Measurements from ENCODE around the gene JADE1. TPM values are rescaled to one million over a fixed set of nuclear protein-coding genes. Genes with fewer than 3 reads are reported as not detected.
A peak's percentile ranks its signal among the peaks of the same experiment; 100 is the strongest.

Gene JADE1
- total RNA-seq, 1 donor from 2014 or later, result 23.0 TPM

DNA sequence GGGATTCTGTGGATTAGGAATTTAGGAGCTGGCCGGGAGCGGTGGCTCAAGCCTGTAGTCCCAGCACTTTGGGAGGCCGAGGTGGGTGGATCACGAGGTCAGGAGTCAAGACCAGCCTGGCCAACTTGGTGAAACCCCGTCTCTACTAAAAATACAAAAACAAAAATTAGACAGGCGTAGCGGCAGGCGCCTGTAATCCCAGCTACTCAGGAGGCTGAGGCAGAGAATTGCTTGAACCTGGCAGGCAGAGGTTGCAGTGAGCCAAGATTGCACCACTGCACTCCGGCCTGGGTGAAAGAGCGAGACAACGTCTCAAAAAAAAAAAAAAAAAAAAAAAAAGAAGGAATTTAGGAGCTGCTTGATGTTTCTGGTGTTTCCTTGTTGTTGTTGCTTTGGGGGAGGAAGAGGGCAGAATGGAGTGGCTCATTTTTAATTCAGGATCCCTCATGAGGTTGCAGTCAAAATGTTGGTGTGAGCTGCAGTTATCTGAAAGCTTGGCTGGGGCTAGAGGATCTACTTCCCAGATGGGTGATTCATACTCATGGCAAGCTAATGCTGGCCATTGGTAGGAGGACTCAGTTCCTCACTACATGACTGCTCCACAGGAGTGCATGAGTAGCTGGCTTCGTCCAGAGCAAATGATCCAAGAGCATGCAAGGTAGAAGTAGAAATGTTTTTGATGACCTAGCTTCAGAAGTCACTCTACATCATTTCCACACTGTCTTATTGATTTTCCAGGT lies 26.5 kb upstream of the JADE1 start:
- H3K9ac ChIP-seq (ENCODE audit: low read depth in 1 of 3, low read length in 3 of 3), result no peak overlapping the region
- H3K4me3 ChIP-seq (ENCODE audit: low read length in 3 of 3), result no peak overlapping the region
- no peak overlapping the region for H3K27ac ChIP-seq (ENCODE audit: low read depth, low read length)
- no peaks in the 10 kb centered on the region for H3K9me3 ChIP-seq (ENCODE audit: control insufficient read depth in 3 of 3, low read length in 3 of 3)
- no peaks in the 10 kb centered on the region for H3K27me3 ChIP-seq (ENCODE audit: control insufficient read depth in 3 of 3, insufficient read depth in 3 of 3, low read length in 3 of 3)
- H3K36me3 ChIP-seq (ENCODE audit: control insufficient read depth in 3 of 3, insufficient read depth in 3 of 3, low read length in 3 of 3), result no peaks in the 10 kb centered on the region
- peaks cover 0 to 4% (median 0%) of the 10 kb centered on the region in 3 donors for H3K4me1 ChIP-seq (ENCODE audit: control insufficient read depth in 3 of 3, insufficient read depth in 3 of 3, low read length in 3 of 3)

DNA sequence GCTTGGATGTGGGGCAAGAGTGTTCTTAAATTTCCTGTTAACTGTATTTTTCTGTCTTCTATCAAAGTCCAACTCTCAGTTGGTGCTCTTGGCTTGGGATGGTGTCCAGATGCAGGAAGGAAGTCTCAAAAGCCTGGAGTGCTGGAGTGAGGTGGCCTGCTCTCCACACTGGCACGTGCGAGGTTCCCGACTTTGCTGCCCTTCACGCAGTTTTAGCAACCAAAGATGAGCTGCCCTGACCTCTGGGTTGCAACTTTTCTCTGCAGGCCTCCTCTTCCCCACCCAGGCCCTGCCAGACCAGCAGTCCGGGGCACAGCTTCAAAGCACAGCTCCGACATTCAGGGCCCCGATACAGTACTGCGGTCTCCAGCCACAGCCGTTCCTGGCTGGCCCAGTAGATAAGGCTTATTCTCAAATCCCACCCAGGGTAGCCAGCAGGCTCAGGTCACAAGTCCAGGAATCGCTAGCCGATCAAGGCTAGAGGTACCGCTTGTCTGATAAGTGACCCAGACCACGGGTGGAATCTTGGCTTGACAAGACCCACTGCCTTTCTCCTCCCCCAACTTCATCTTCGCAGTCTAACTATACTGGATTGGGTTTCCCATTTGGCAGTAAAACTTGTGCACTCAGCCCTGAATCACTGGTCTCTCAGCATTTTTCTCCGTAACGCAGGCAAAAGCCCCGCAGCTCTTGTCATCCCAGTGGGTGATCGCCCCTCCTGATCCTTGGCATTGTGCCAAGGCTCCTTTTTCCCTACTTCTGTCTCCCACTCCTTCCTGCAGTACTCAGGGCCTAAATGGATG lies 21.8 kb upstream of the JADE1 start:
- Histone ChIP-seq H3K9ac (ENCODE audit: low read depth in 1 of 3, low read length in 3 of 3) (no peak overlapping the region), H3K9me3 (ENCODE audit: control insufficient read depth in 3 of 3, low read length in 3 of 3) (no peaks in the 10 kb centered on the region), H3K36me3 (ENCODE audit: control insufficient read depth in 3 of 3, insufficient read depth in 3 of 3, low read length in 3 of 3) (no peaks in the 10 kb centered on the region), H3K4me3 (ENCODE audit: low read length in 3 of 3) (no peak overlapping the region), H3K27ac (ENCODE audit: low read depth, low read length) (no peak overlapping the region), H3K4me1 (ENCODE audit: control insufficient read depth in 3 of 3, insufficient read depth in 3 of 3, low read length in 3 of 3) (peaks cover 0 to 4% (median 0%) of the 10 kb centered on the region in 3 donors), H3K27me3 (ENCODE audit: control insufficient read depth in 3 of 3, insufficient read depth in 3 of 3, low read length in 3 of 3) (no peaks in the 10 kb centered on the region)

DNA sequence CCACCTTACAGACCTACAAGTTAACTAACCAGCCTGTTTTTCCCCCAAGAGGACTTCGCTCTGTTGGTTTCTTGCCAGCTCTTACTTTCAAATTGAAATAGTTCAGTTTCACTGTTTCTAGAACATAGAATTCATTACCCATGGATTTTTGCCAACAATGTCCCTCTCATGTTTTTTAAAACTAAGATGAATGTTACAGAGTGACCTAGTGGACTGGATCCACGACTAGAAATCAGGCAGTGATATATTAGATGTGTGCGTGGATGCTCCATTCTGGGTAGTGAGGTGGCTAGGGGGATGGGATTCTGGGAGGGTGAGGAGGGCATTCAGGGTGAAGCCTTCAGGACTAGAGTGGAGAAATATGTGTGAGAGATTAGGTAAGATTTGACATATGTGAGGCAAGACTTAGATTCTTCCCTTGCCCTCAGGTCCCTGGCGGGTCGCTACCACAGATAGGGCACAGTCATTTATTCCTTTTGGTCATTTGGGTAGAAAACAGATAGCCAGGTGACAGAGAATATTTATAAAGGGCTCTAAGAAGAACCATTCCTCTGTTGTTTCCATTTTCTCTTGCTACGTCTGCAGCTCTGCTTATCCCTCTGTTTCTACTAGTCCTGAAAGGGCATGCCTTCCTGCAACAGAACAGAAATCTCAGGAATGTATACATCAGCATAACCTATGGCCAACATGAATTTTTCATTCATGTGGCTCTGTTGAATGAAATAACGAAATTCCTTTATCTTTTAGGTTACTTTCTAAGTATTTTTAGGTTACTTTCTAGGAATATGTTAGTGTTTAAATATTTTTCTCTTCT lies 15.4 kb upstream of the JADE1 start:
- H3K4me3 ChIP-seq (ENCODE audit: low read length in 3 of 3), result no peak overlapping the region
- H3K36me3 ChIP-seq (ENCODE audit: control insufficient read depth in 3 of 3, insufficient read depth in 3 of 3, low read length in 3 of 3), result no peaks in the 10 kb centered on the region
- H3K27me3 ChIP-seq (ENCODE audit: control insufficient read depth in 3 of 3, insufficient read depth in 3 of 3, low read length in 3 of 3), result no peaks in the 10 kb centered on the region
- no peaks in the 10 kb centered on the region for H3K9me3 ChIP-seq (ENCODE audit: control insufficient read depth in 3 of 3, low read length in 3 of 3)
- no peak overlapping the region for H3K27ac ChIP-seq (ENCODE audit: low read depth, low read length)
- H3K4me1 ChIP-seq (ENCODE audit: control insufficient read depth in 3 of 3, insufficient read depth in 3 of 3, low read length in 3 of 3), result no peaks in the 10 kb centered on the region
- no peak overlapping the region for H3K9ac ChIP-seq (ENCODE audit: low read depth in 1 of 3, low read length in 3 of 3)

DNA sequence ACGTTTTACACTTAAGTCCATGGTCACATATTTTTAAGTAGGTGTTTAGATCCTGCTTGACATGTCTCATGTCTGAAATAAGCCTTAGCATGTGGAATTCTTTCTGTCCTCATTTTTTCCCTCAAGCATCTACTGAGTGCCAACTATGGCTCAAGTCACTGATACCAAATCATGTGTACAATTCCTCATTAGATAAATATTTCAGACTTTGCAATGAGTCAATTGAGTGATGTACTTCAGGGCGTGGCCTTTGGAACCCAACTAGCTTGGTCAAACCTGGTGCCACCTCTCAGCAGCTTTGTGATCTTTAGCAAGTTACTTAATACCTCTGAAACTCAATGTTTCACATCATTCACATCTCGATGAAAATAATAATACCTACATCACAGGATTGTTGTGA lies 12.6 kb upstream of the JADE1 start:
- H3K9me3 ChIP-seq (ENCODE audit: control insufficient read depth in 3 of 3, low read length in 3 of 3), result no peaks in the 10 kb centered on the region
- H3K36me3 ChIP-seq (ENCODE audit: control insufficient read depth in 3 of 3, insufficient read depth in 3 of 3, low read length in 3 of 3), result no peaks in the 10 kb centered on the region
- no peak overlapping the region for H3K9ac ChIP-seq (ENCODE audit: low read depth in 1 of 3, low read length in 3 of 3)
- H3K4me3 ChIP-seq (ENCODE audit: low read length in 3 of 3), result no peak overlapping the region
- no peak overlapping the region for H3K27ac ChIP-seq (ENCODE audit: low read depth, low read length)
- H3K27me3 ChIP-seq (ENCODE audit: control insufficient read depth in 3 of 3, insufficient read depth in 3 of 3, low read length in 3 of 3), result no peaks in the 10 kb centered on the region
- H3K4me1 ChIP-seq (ENCODE audit: control insufficient read depth in 3 of 3, insufficient read depth in 3 of 3, low read length in 3 of 3), result no peaks in the 10 kb centered on the region

DNA sequence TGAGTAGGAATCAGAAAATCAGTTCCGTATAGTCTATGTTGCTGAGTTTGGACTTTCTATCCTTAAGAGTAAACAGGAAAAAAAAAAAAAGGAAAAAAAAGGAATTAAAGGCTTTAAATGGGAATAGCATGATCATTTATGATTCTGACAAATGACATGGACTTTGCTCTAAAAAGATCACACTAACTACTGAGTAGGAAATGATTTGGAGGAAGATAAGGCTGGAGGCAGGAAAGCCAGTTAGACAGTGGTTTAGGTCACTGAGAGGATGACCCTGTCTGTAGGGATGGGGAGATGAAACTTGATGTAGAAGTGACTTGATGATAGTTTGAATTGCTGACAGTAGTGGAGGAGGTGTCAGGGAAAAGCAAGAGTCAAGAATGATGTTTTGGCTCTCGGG lies 9.2 kb upstream of the JADE1 start:
- no peaks in the 10 kb centered on the region for H3K27me3 ChIP-seq (ENCODE audit: control insufficient read depth in 3 of 3, insufficient read depth in 3 of 3, low read length in 3 of 3)
- H3K36me3 ChIP-seq (ENCODE audit: control insufficient read depth in 3 of 3, insufficient read depth in 3 of 3, low read length in 3 of 3), result no peaks in the 10 kb centered on the region
- no peak overlapping the region for H3K9ac ChIP-seq (ENCODE audit: low read depth in 1 of 3, low read length in 3 of 3)
- no peak overlapping the region for H3K4me3 ChIP-seq (ENCODE audit: low read length in 3 of 3)
- H3K9me3 ChIP-seq (ENCODE audit: control insufficient read depth in 3 of 3, low read length in 3 of 3), result no peaks in the 10 kb centered on the region
- no peak overlapping the region for H3K27ac ChIP-seq (ENCODE audit: low read depth, low read length)
- H3K4me1 ChIP-seq (ENCODE audit: control insufficient read depth in 3 of 3, insufficient read depth in 3 of 3, low read length in 3 of 3), result no peaks in the 10 kb centered on the region

DNA sequence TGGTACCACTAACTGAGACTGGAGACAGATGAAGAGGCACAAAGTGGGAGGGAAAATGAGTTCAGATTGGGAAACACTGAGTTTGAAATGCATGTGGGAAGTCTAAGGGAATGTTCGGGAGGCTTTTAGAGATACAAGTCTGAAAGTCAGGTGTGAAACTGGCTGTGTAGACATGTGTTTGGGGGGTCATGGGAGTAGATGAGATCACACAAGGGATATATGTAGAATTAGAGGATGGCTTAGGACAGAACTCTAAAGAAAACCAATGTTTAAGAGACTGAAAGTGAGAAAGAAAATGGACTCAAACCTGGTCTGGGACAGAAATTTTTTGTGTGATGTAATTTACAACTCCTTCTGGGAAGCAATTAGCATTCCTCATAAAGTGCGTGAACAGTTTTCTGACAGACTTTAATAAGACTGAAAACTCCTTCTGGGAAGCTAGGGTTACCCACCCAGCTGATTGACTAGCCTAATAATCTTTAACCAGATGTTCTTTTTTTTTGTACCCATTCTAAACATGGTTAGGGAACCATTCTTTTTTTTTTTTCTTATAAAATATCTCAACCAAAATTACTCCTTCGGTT lies 8.7 kb upstream of the JADE1 start:
- no peak overlapping the region for H3K4me3 ChIP-seq (ENCODE audit: low read length in 3 of 3)
- H3K9me3 ChIP-seq (ENCODE audit: control insufficient read depth in 3 of 3, low read length in 3 of 3), result no peaks in the 10 kb centered on the region
- no peaks in the 10 kb centered on the region for H3K27me3 ChIP-seq (ENCODE audit: control insufficient read depth in 3 of 3, insufficient read depth in 3 of 3, low read length in 3 of 3)
- H3K4me1 ChIP-seq (ENCODE audit: control insufficient read depth in 3 of 3, insufficient read depth in 3 of 3, low read length in 3 of 3), result no peaks in the 10 kb centered on the region
- H3K27ac ChIP-seq (ENCODE audit: low read depth, low read length), result no peak overlapping the region
- H3K9ac ChIP-seq (ENCODE audit: low read depth in 1 of 3, low read length in 3 of 3), result no peak overlapping the region
- no peaks in the 10 kb centered on the region for H3K36me3 ChIP-seq (ENCODE audit: control insufficient read depth in 3 of 3, insufficient read depth in 3 of 3, low read length in 3 of 3)

- no peaks in the 10 kb centered on the region for H3K4me1 ChIP-seq (ENCODE audit: control insufficient read depth in 3 of 3, insufficient read depth in 3 of 3, low read length in 3 of 3)
- no peak overlapping the region for H3K9ac ChIP-seq (ENCODE audit: low read depth in 1 of 3, low read length in 3 of 3)
- no peaks in the 10 kb centered on the region for H3K27me3 ChIP-seq (ENCODE audit: control insufficient read depth in 3 of 3, insufficient read depth in 3 of 3, low read length in 3 of 3)
- H3K4me3 ChIP-seq (ENCODE audit: low read length in 3 of 3), result no peak overlapping the region
- H3K27ac ChIP-seq (ENCODE audit: low read depth, low read length), result no peak overlapping the region
- H3K9me3 ChIP-seq (ENCODE audit: control insufficient read depth in 3 of 3, low read length in 3 of 3), result no peaks in the 10 kb centered on the region
- H3K36me3 ChIP-seq (ENCODE audit: control insufficient read depth in 3 of 3, insufficient read depth in 3 of 3, low read length in 3 of 3), result no peaks in the 10 kb centered on the region
Measured at GRCh38 chr4:128802680-128803628, 6.5 kb upstream of the JADE1 start.

GRCh38 chr4:128803783-128804182 lies 5.7 kb upstream of the JADE1 start:
- Histone ChIP-seq H3K4me3 (ENCODE audit: low read length in 3 of 3) (no peak overlapping the region), H3K36me3 (ENCODE audit: control insufficient read depth in 3 of 3, insufficient read depth in 3 of 3, low read length in 3 of 3) (no peaks in the 10 kb centered on the region), H3K9ac (ENCODE audit: low read depth in 1 of 3, low read length in 3 of 3) (no peak overlapping the region), H3K4me1 (ENCODE audit: control insufficient read depth in 3 of 3, insufficient read depth in 3 of 3, low read length in 3 of 3) (no peaks in the 10 kb centered on the region), H3K27ac (ENCODE audit: low read depth, low read length) (no peak overlapping the region), H3K9me3 (ENCODE audit: control insufficient read depth in 3 of 3, low read length in 3 of 3) (no peaks in the 10 kb centered on the region), H3K27me3 (ENCODE audit: control insufficient read depth in 3 of 3, insufficient read depth in 3 of 3, low read length in 3 of 3) (no peaks in the 10 kb centered on the region)

DNA sequence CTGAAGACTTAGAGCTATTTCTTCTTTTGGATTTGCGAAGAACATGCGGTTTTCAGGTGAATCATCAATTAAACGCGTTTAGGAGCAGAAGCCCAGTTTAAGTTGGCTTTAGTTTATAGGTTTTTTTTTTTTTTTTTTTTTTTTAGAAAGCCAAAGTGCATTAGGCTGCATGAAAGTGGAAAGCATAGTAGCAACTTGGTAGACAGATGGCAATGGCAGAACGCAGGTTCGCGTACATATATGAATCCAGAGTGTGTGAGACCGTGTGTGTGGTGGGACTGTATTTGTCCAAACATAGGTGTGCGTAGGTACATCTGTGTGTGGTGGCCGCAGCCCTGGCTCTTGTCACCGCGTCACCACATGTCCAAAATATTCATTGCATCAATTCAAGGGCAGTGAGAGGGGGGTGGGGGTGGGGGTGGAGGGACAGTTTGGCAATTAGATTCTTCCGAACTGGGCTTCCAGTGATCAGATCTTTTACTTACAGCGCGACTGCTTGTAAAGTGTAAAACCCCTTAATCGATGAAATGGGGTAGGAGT lies 901 bp downstream of the JADE1 start:
- H3K4me1 ChIP-seq (ENCODE audit: control insufficient read depth in 3 of 3, insufficient read depth in 3 of 3, low read length in 3 of 3), result peaks cover 5 to 9% (median 9%) of the 10 kb centered on the region in 3 donors
- no peaks in the 10 kb centered on the region for H3K9me3 ChIP-seq (ENCODE audit: control insufficient read depth in 3 of 3, low read length in 3 of 3)
- H3K9ac ChIP-seq (ENCODE audit: low read depth in 1 of 3, low read length in 3 of 3), result peak overlapping the region; percentile 88 to 96 (median 91)
- H3K4me3 ChIP-seq (ENCODE audit: low read length in 3 of 3), result peak overlapping the region; percentile 91 to 98 (median 91)
- no peaks in the 10 kb centered on the region for H3K27me3 ChIP-seq (ENCODE audit: control insufficient read depth in 3 of 3, insufficient read depth in 3 of 3, low read length in 3 of 3)
- H3K27ac ChIP-seq (ENCODE audit: low read depth, low read length), result peak overlapping the region; percentile 91
- no peaks in the 10 kb centered on the region for H3K36me3 ChIP-seq (ENCODE audit: control insufficient read depth in 3 of 3, insufficient read depth in 3 of 3, low read length in 3 of 3)

Measured in skeletal muscle tissue (tissue), 4 donors.